ENCODE results near the gene IL21R. TPM values are rescaled to one million over a fixed set of nuclear protein-coding genes. Genes with fewer than 3 reads are reported as not detected.
"Not testable (repeated sequence)": the region's sequence is repeated elsewhere in the genome, so short reads cannot be mapped to it uniquely, and the experiment has no call there.

IL21R gene
- total RNA-seq, 1 donor, result 0.43 TPM

GRCh38 chr16:27449434-27450195, 47.6 kb downstream of the IL21R start:
- DNase-seq (ENCODE audit: low read depth), result no peak
- no peak for TF ChIP-seq CTCF (IDR thresholded peaks at IDR 0.05; ENCODE audit: insufficient read depth, low read depth, low read length)
- no peak overlapping the region for H3K4me3 ChIP-seq (ENCODE audit: low read depth, low read length)

GRCh38 chr16:27450196-27450549, 48.2 kb downstream of the IL21R start:
- TF ChIP-seq CTCF (IDR thresholded peaks at IDR 0.05; ENCODE audit: insufficient read depth, low read depth, low read length), result no peak
- no peak overlapping the region for H3K4me3 ChIP-seq (ENCODE audit: low read depth, low read length)
- no peak for DNase-seq (ENCODE audit: low read depth)

- TF ChIP-seq CTCF (IDR thresholded peaks at IDR 0.05; ENCODE audit: insufficient read depth, low read depth, low read length), result no peak
- no peak overlapping the region for H3K4me3 ChIP-seq (ENCODE audit: low read depth, low read length)
- no peak for DNase-seq (ENCODE audit: low read depth)
Observed at GRCh38 chr16:27452569-27453493, 50.9 kb downstream of the IL21R start.

GRCh38 chr16:27453494-27453825, 51.5 kb downstream of the IL21R start:
- no peak for DNase-seq (ENCODE audit: low read depth)
- no peak overlapping the region for H3K4me3 ChIP-seq (ENCODE audit: low read depth, low read length)
- TF ChIP-seq CTCF (IDR thresholded peaks at IDR 0.05; ENCODE audit: insufficient read depth, low read depth, low read length), result no peak

GRCh38 chr16:27455700-27456099, 53.7 kb downstream of the IL21R start:
- no peak for DNase-seq (ENCODE audit: low read depth)
- TF ChIP-seq CTCF (IDR thresholded peaks at IDR 0.05; ENCODE audit: insufficient read depth, low read depth, low read length), result no peak
- no peak overlapping the region for H3K4me3 ChIP-seq (ENCODE audit: low read depth, low read length)

- not testable (repeated sequence) for H3K4me3 ChIP-seq (ENCODE audit: low read depth, low read length); DNase-seq (ENCODE audit: low read depth)
Observed at GRCh38 chr16:27457605-27457900, 55.6 kb downstream of the IL21R start.

- DNase-seq (ENCODE audit: low read depth), result no peak
- no peak for TF ChIP-seq CTCF (IDR thresholded peaks at IDR 0.05; ENCODE audit: insufficient read depth, low read depth, low read length)
- no peak overlapping the region for H3K4me3 ChIP-seq (ENCODE audit: low read depth, low read length)
Observed at GRCh38 chr16:27458258-27458657, 56.3 kb downstream of the IL21R start.

Data from fibroblast of villous mesenchyme (primary cell).